Hematopoietic multipotent progenitor cell treated with erythropoietin and hydrocortisone succinate and interleukin-3 and kit ligand, for 6 days (in vitro differentiated cells): ENCODE data around the gene SLC1A4.

Source experiments
- DNase-seq: peaks from one replicate; pipeline ENCODE4 v3.0.0-alpha.2; 2015

The SLC1A4 gene

DNA sequence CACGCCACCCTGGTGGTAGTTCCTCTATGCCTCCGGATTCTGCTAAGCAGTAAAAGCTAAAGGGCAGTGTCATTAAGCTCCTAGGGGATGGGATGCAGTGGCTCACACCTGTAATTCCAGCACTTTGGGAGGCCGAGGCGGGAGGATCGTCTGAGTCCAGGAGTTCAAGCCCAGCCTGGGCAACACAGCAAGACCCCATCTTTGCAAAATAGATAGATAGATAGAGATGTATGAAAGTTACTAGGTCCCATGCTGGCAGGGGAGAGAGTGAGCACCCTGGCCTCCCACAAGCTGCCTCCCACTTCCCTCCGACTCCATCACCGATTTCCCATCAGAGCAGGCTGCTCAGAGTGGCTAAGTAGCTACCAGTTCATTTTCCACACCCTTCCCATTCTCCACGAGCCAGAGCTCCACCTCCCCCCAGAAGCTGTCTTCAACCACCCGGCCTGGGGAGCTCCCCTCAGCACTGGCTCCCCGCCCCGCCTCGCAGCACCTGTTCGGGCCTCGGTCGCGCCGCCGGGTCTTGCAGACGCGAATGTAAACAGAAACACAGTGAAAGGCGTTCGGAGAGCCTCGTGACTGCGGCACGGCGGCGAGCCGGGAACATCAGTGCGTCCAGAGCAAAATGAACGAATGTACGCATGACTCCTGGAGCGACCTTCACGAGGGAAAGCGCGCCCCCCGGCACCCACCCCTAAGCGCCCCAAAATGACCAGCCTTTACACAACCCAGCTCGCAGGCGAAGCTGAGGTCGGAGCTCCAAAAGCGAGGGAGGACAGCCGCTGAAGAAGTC, 66.4 kb downstream of the SLC1A4 start:
- DNase-seq: peak; percentile 28

DNA sequence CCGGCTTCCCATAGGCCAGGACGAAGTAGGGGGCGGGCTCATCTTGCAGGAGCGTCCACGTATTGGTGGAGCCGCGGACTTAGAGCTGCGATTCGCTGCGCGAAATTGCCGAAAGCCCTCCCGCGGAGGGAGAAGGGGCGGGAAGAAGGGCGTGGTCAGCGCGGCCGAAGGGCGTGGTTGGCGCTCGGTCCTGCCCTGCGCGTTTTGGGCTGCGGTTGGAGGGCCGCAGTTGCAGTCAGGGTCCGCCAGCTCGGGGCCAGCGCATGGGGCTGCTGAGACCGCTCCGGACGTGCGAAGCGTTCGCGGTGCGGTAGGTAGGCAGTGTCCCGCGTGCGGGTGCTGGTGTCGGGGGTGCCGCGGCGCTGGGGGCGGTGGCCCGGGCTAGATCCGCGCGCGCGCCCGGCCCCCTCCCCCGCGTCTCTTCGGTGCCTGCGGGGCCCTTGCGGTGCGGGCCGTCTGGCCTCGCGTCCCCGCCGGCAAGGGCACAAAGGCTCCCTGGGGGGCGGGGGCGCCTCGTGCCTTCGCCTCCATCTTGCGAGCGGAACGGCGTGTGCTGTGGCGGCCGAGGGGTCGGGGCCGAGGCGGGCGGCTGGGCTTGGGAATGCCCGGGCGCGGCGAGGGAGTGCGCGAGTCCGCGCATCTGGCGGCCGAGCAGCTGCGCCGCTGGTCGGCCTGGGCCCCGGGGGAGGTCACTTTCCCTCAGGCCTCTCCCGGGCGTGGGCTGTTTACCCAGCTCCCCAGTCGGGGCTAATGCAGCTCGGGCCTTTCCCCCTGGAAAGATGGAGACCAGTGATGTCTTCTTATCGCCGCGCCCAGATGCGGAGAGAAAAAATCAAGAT, 67.2 kb downstream of the SLC1A4 start, which contains the start of gene CEP68:
TSS of gene CEP68 (plus strand) at position 202 of the 839 bp plus-strand sequence. CDS start 13,029 bp downstream, outside the sequence.
- peak; percentile 99 for DNase-seq

DNA sequence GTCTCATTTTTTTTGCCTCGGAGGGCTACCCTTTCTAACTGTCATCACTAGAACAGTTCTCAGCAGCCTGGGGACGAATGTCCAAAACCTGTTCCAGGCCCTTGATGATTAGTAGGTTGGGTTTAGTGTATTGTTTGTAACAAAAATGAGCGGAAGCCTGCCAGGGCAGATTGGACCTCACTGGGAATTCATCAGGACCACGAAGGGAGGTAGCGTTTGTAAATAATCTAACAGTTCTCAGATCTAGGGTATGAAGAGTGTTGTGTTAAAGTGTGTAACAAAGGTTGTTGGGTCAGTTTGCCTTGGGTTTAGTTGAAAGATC, 67.8 kb downstream of the SLC1A4 start:
- DNase-seq: no peak

DNA sequence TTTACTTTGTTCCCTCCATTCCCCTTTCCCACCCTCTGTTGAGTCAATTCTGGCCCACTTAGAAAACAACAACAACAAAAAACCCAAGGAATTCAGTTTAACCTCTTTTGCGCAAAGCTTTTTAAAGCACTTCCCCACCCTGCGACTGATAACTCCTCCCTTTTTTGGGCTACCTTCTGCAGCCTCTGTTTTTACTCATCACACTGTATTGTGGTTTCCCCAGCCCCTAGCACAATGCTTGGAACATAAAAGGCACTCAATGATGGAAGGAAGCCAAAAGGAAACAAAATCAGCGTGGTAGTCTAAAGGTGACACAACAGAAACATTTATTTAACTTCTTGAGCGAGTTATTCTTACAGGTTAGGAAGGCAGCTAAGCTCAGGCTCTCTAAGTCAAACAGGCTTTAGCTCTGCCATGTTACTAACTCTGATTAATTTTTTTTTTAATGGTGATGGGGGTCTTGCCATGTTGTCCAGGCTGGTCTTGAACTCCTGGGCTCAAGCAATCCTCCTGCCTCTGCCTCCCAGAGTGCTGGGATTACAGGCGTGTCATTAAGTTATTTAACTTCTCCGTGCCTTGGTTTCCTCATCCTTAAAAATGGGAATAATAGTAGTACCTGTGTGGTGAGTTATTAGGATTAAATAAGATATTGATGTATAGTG, 68.3 kb downstream of the SLC1A4 start:
- DNase-seq: peak; percentile 72

DNA sequence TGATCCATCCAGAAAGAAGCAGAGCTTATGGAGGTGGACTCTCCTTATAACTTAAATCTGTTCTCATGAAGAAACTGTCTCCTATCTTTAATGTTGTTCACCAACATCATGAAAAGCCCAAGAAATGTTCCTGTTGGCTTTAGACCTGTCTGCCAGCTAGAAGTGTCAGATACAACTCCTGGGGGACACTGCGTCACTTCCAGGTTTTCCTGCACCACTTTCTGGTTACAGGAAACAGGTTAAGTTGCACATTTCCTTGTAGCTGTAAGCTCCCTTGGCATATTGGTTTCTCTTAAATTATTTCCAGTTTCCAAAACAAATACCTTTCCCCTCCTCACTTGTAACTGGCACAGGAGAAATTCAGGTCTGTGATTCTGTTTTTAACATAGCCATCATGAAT, 69.9 kb downstream of the SLC1A4 start:
- DNase-seq: no peak

DNA sequence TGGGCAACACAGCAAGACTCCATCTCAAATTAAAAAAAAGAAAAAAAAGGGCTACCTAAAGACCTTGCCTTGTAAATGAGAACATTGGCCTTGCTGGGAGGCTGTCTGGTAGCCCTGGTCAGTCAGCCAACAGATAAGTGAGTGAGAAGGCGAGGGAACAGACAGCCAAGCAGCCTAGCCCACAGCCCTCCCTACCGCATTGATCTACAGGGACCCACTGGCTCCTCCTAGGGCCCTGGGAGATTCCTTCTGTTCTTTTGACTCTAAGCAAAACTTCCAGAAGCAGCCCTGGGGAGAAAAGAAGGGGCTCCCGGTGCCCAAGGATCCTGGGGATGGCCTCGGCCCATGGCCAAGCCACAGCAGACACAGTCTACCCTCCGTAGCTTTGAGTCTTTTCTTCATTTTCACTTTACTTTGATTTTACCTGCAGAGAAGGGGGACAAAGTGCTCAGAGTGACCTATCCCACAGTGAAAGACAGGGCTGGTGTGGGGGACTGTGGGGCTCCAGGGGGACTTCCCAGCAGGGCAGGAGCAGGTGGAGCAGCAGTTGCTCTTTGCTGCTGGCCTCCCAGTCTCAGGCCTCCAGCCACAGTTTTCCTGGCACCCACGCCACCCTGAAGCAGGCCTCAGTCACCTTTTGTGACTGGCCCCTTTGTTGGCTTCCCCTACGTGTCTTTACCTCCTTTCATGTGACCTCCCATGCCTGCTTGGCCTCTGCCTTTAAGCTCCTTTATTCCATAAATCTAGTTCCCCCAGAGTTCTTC, 72.1 kb downstream of the SLC1A4 start:
- no peak for DNase-seq

DNA sequence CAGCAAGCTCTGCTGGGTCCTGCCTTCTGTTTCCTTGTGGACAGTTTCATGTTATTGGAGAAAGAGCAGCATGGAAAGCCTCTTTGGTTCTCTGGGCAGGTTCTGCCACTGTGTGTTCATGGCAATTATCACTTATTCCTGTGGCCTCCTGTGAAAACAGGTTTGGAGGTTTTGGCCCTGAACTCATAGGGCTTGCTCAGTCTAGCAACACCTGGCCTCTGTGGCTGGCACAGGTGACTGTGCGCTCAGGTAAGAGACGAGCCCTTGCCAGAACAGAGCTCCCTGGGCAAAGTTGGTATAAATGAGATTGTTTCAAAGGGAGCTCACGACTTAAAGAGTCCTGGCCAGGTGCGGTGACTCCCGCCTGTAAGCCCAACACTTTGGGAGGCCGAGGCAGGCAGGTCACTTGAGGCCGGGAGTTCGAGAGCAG, 72.7 kb downstream of the SLC1A4 start:
- no peak for DNase-seq

DNA sequence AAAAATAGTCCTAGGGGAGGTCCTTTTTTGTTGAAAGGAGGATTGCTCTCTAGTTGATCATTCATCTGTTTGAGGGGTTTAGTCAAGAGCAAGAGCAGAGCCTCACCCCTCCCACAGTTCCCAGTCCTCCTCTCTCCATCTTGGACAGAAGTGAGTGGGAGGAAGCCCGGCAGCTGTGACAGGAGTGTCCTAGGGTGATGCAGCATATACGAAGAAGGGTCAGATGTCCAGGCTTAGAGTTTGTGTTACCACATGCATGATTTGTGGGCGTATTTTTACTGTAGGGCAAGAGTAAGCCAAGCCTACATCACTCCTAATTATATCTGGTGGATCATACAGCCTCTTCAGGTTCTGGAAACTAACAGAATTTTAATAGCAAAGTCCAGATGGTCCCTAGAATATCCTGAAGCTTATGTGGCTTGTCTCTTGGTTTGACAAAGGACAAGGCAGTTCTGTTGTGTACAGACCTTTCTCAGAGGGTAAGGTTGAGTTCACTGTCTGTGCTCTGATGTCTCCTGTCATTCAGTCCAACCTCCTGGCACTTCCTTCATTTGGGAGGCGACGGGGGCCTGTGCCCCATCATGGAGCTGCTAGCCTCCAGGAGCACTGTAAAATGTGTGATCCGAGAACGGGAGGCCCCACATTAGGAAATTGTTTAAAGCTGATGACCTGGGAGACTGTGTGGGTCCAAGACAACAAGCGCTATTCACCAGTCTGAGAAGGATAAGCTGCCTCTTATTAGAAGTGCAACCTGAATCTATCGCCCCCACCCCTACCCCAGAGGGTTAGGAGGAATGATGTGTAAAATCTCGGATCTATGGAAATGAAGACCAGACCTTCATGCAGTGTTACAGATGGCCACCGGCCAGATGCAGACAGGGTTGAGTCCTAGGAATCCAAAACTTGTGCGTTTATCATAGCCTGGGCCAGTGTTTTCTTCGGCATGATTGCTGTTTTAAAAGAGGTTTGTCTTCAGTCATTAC, 73.9 kb downstream of the SLC1A4 start:
- no peak for DNase-seq

DNA sequence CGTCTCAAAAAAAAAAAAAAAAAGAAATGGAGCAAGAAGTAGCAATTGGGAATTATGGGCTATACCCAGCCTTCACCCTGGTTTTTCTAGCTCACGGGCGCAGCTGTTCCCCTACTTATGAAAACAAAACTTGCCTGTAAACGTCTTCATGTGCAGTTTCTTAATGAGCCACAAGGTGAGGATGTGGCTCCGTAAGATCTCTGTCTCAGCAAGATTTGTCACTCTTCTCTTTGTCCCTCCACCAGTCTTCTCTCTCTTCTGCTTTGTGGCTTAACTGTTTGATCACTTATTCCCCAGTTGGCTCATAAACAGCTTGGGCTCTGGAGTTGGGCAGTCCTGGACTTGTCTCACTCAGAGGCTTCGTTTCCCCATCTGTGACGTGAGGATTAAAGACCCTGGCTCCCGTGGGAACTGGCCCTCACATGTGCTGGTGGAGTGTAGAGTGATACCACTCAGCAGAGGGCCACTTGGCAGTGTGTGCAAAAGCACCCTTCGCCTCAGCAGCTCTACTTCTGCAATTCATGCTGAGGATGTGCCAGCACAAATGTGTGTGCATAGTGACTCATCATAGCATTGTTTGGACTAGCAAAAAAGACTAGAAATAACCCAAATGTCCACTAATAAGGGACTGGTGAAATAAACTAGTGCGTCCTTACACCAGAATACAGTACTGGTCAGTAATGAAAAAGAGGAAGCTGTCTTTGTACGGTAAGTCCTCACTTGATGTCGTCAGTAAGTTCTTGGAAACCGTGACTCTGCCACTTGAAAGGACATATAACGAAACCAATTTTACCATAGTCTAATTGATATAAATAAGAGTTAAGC, 75.7 kb downstream of the SLC1A4 start:
- DNase-seq: peak; percentile 91

DNA sequence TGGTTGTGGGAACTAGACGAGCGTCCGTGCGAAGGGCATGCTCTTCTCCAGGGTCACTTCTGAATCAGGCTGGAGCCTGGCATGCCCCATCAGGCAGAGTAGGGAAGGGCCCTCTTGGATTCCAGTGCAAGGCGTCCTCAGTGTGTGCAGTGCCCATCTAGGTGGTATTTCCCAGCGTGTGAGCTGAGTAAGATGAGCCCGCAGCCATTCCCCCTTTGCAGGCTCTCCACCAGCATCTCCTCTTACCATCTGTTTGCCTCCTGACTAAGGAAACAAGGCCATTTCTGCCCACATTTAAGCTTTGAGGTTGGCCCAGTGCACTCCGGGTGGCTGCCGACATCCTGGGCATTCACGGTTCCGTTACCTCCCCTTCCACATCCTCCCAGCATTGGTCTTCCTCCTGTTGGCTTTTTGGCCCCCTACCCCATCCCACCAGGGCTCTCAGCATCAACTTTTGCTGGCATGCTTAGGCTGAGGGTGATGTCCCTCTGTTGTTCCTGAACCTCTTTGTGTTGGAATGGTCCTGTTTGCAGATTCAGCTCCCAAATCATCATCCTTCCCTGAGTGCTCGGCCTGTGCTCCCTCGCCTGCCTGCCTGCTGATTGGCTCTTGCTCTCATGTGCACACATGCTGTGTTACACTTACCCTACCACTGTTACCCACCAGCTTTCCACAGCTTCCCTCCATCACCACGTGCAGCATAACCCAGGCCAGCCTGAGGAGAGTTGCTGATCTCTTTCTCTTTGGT, 78.8 kb downstream of the SLC1A4 start:
- DNase-seq: no peak

DNA sequence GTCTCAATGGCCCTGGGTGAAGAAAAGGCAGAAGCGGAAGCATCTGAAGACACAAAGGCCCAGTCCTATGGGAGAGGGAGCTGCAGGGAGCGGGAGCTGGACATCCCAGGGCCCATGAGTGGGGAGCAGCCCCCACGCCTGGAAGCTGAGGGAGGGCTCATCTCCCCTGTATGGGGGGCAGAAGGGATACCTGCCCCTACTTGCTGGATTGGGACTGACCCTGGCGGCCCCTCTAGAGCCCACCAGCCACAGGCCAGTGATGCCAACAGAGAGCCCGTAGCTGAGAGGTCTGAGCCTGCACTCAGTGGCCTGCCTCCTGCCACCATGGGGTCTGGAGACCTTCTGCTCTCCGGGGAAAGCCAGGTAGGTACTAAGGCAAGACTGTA, 80.2 kb downstream of the SLC1A4 start:
- DNase-seq: no peak

DNA sequence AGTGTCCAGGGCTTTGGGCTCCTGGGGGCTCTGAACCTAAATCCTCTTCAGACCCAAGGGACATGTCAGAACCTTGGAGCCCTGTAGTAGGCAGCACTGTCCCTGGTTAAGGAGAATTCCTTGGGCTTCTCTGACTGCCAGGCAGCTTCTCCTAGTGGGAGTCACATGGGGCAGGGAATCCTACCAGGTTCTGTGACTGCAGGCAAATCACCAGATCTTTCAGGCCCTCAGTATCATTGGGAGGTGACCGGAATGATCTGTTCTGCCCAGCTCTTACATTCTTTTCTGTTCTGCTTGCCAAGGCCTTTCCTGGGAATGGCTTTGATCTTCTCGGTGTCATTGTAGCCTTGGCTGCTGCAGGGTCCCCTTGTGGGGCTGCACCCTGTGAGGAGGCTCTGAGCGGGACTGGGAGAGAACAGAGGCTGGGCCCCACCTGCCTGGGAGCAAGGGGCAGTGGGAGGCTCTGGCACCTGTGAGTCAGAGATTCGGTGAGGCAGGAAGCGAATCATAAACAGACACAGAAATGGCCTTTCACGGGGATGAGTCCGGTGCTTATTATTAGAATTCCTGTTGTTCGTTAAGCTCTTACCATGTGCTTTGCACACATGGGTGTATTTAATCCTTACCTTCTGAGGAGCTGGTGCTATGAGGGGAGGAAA, 81.1 kb downstream of the SLC1A4 start:
- DNase-seq: no peak

DNA sequence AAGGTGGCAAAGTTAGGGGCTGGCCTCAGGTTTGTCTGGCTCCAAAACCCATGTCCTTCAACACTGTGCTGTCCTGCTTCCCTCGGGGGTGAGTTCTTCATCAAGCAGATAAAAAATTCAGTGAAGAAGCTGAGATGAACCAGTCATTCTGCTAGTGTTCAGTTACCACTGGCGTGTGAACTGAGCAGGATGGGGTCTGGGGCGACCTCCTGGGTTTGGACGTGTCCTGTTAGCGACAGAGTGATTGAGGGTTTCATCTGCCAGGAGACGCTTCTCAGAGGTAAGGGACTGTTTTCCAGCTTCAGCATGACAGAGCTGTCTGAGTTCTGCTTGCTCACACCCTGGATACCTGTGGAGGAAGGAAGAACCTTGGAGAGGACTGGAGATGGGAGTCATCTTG, 81.7 kb downstream of the SLC1A4 start:
- no peak for DNase-seq

DNA sequence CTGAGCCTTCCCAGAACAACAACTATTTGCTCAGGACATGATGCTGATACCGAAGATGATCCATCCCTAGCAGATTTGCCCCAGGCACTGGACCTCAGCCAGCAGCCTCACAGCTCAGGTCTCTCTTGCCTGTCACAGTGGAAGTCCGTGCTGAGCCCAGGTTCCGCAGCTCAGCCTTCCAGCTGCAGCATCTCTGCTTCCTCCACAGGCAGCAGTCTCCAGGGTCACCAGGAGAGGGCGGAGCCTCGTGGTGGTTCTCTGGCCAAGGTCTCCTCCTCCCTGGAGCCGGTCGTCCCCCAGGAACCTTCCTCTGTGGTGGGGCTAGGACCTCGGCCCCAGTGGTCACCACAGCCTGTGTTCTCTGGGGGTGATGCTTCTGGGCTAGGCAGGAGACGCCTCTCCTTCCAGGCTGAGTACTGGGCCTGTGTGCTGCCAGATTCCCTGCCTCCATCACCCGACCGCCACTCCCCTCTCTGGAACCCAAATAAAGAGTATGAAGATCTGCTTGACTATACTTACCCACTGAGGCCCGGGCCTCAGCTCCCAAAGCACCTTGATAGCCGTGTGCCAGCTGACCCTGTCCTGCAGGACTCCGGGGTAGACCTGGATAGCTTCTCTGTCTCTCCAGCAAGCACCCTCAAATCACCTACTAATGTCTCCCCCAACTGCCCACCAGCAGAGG, 82.4 kb downstream of the SLC1A4 start:
- DNase-seq: peak; percentile 25

DNA sequence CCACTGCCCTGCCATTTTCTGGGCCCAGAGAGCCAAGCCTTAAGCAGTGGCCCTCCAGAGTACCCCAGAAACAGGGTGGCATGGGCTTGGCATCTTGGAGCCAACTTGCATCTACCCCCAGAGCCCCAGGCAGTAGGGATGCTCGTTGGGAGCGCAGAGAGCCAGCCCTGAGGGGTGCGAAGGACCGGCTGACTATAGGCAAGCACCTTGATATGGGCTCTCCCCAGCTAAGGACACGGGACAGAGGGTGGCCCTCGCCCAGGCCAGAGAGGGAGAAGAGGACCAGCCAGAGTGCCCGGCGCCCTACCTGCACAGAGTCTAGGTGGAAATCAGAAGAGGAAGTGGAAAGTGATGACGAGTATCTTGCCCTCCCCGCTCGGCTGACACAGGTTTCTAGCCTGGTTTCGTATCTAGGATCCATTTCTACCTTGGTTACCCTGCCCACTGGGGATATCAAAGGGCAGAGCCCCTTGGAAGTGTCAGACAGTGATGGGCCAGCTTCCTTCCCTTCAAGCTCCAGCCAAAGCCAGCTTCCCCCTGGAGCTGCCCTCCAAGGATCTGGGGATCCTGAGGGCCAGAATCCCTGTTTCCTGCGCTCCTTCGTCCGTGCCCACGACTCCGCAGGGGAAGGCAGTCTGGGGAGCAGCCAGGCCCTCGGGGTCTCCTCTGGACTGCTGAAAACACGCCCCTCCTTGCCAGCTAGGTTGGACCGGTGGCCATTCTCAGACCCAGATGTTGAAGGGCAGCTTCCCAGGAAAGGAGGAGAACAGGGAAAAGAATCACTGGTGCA, 83.2 kb downstream of the SLC1A4 start:
- no peak for DNase-seq
